Bronchial epithelial cell (primary cell): ENCODE results near the gene BMPR1B. TPM values are rescaled to one million over a fixed set of nuclear protein-coding genes. Genes with fewer than 3 reads are reported as not detected.
A peak's percentile ranks its signal among the peaks of the same experiment; 100 is the strongest.

Source experiments
- DNase-seq: peaks from one replicate; pipeline ENCODE4 v3.0.0-alpha.2; 2010; ENCODE audit warnings: low read depth
- FAIRE-seq: peaks from 2 replicates; lab custom pipeline; 2011; peaks lifted over from hg19 to GRCh38; lab: Jason Lieb, UNC
- H3K27me3 ChIP-seq: 2 replicates; pipeline ENCODE4 v1.5.1; 2011; ENCODE audit warnings: low read length; ENCODE audit not compliant: control insufficient read depth, insufficient read depth
- H3K36me3 ChIP-seq: 2 replicates; pipeline ENCODE4 v1.5.1; 2011; ENCODE audit warnings: low read length; ENCODE audit not compliant: control insufficient read depth, insufficient read depth
- H3K4me3 ChIP-seq: 2 replicates; pipeline ENCODE4 v1.5.1; 2011; ENCODE audit warnings: mild to moderate bottlenecking, low read depth, low read length, control low read depth
- total RNA-seq: library from RNA; depleted of rRNA; stranded (reverse); fragments of >200 nt; gene quantifications from 2 replicates; pipeline ENCODE4 v1.2.1, GENCODE V29; 2014
- TF ChIP-seq, protein P1 (sequence below): IDR thresholded peaks from 2 replicates; pipeline ENCODE4 v1.5.1; 2011; ENCODE audit warnings: mild to moderate bottlenecking, moderate library complexity, low read length, control low read depth, inconsistent platforms; ENCODE audit not compliant: insufficient read depth, severe bottlenecking

BMPR1B gene
- total RNA-seq, 1 donor from 2014 or later = 15.3 TPM

DNA sequence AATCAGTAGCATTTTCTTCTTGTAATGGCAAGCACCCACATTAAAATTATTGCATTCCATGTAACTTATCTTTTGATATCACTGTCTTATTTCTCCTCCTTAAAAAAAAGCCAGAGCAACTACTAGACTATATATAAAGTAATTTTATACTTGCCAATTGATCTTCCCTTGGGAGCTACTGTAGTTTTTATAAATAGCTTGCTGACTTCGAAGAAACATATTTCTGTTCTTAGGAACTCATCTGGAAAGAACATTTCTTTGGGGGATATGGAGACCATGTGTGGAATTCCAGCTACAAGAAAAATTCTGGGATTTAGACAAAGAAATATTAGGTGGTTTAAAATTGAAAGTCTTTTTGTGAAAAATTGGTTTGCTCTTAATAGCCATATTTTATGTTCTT, 94.9 kb downstream of the BMPR1B start:
- H3K4me3 ChIP-seq = no peak overlapping the region
- no peak for DNase-seq
- no peak for FAIRE-seq
- H3K36me3 ChIP-seq = no peaks in the 10 kb centered on the region
- TF ChIP-seq, protein P1, sequence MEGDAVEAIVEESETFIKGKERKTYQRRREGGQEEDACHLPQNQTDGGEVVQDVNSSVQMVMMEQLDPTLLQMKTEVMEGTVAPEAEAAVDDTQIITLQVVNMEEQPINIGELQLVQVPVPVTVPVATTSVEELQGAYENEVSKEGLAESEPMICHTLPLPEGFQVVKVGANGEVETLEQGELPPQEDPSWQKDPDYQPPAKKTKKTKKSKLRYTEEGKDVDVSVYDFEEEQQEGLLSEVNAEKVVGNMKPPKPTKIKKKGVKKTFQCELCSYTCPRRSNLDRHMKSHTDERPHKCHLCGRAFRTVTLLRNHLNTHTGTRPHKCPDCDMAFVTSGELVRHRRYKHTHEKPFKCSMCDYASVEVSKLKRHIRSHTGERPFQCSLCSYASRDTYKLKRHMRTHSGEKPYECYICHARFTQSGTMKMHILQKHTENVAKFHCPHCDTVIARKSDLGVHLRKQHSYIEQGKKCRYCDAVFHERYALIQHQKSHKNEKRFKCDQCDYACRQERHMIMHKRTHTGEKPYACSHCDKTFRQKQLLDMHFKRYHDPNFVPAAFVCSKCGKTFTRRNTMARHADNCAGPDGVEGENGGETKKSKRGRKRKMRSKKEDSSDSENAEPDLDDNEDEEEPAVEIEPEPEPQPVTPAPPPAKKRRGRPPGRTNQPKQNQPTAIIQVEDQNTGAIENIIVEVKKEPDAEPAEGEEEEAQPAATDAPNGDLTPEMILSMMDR = no peak
- H3K27me3 ChIP-seq = no peaks in the 10 kb centered on the region

DNA sequence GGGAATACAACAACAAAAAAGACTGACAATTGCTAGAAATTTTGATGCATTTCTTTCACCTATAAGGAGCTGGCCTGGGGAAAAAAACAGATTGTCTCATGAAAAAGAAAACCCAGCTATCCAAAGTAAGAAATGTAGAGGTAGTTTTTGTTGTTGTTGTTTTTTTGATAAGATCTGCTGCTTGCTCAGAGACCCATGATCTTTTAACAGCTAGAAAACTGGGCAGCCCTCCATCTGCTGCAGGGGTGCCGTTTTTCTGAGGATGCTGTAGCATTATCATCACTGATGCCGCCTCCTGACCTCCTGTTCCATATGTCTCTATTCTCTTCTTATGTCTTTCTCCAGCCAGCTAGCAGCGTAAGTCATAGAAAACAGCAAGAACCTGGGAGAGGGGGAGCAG, 98.3 kb downstream of the BMPR1B start:
- no peak for DNase-seq
- no peak for FAIRE-seq

DNA sequence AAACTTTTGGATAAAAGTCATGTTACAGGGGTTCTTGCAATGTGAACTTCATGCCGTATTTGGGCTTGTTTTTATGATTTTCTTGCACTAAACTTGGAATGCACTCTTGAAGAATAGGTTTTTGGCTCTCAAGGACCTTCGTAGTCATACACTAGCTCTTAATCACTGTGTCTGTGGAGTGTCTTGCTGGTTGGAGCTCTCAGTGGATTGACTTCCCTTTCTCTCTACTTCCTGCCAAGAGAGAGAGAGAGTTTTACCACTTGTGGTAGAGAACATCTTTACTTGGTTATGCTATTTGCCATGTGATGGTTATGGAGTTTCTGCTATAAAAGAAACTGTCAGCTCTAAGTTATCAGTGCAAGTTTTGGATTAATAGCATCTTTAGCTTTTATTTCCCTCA, 112.4 kb downstream of the BMPR1B start:
- no peaks in the 10 kb centered on the region for H3K36me3 ChIP-seq
- no peak overlapping the region for H3K4me3 ChIP-seq
- DNase-seq (no peak), FAIRE-seq (no peak)
- TF ChIP-seq, protein P1 = no peak
- no peaks in the 10 kb centered on the region for H3K27me3 ChIP-seq

More for the DNA sequence above, 98.3 kb downstream of the BMPR1B start:
- TF ChIP-seq, protein P1 = no peak
- no peak overlapping the region for H3K4me3 ChIP-seq
- H3K27me3 ChIP-seq = no peaks in the 10 kb centered on the region
- H3K36me3 ChIP-seq = no peaks in the 10 kb centered on the region

DNA sequence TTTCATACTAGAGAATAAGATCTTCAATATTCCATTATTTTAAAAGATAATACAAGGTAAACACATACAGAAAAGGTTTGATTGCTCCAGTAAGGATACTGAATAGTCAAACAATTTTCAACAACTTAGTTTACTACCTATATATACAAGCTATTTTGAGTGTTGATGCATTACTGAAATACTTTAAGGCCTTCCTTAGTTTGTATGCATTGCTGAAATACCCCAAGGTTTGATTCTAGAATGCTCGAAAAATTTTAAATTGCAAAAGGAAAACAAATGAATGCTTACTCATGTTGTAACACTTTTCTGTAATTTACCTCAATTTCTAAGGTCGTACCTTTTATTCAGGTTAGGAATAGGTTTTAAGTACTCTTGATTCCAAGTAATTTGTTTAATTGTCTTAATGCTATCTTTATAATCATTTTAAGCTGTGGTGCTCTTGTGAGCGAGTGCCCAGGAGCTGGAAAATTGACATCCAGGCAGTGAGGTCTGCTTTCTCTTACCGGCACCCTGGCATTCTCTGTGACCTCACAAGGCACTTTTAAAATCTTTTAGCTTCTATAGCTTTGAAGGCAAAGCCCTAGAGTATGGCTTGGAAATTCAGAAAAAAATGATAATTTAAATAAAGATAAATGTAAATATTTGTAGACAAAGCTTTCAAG, 114.0 kb downstream of the BMPR1B start:
- TF ChIP-seq, protein P1 = no peak
- Histone ChIP-seq H3K4me3 (no peak overlapping the region), H3K36me3 (no peaks in the 10 kb centered on the region), H3K27me3 (no peaks in the 10 kb centered on the region)
- DNase-seq (no peak), FAIRE-seq (no peak)

DNA sequence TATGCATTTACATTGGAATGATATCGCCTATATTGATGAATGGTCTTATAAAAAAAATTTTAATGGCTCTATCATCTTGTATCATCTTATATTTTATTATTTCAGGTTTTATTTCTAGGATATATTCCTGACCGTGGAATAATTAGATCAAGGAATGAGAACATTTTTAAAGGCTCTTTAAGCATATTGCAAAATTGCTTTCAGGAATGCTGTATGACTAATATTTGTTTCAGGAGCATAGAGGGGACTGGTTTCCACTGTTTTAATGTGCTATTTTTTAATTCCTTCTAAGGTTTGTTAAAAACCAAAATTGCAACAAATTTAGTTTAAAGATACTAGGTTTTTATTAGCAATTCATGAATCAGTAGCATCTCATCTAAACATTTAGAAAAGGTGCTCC, 120.2 kb downstream of the BMPR1B start:
- no peak overlapping the region for H3K4me3 ChIP-seq
- DNase-seq = peak; percentile 70
- FAIRE-seq = no peak

More for the DNA sequence above, 120.2 kb downstream of the BMPR1B start:
- no peaks in the 10 kb centered on the region for H3K36me3 ChIP-seq
- no peaks in the 10 kb centered on the region for H3K27me3 ChIP-seq
- TF ChIP-seq, protein P1 = no peak
